Midbrain (tissue), 1 donor: ENCODE data around the gene ZNF77.
"Not testable (repeated sequence)": the region's sequence is repeated elsewhere in the genome, so short reads cannot be mapped to it uniquely, and the experiment has no call there.

Experiments used
- DNase-seq: peaks from one replicate; lab custom pipeline; 2025; lab: John Stamatoyannopoulos, UW

ZNF77 gene

GRCh38 chr19:2917275-2918184 is 27.2 kb downstream of the ZNF77 start:
- DNase-seq: no peak

- no peak for DNase-seq
Observed at GRCh38 chr19:2912306-2912705, 32.5 kb downstream of the ZNF77 start.

GRCh38 chr19:2906631-2907195 is 38.1 kb downstream of the ZNF77 start:
- no peak for DNase-seq

GRCh38 chr19:2905918-2906519 is 38.8 kb downstream of the ZNF77 start:
- no peak for DNase-seq

GRCh38 chr19:2903326-2903725 is 41.4 kb downstream of the ZNF77 start:
- DNase-seq: not testable (repeated sequence)

- DNase-seq: no peak
Observed at GRCh38 chr19:2902590-2903218, 42.1 kb downstream of the ZNF77 start.

- DNase-seq: peak; percentile 99
Observed at GRCh38 chr19:2900296-2901252, 44.2 kb downstream of the ZNF77 start, which contains the start of gene ZNF57. Gene ZNF57 (plus strand): TSS chr19:2900928. CDS start chr19:2901046, 118 bp downstream.

GRCh38 chr19:2896694-2897093 is 48.1 kb downstream of the ZNF77 start:
- DNase-seq: no peak

- DNase-seq: not testable (repeated sequence)
Observed at GRCh38 chr19:2890531-2890930, 54.2 kb downstream of the ZNF77 start.

- DNase-seq: no peak
Observed at GRCh38 chr19:2888731-2889224, 56.0 kb downstream of the ZNF77 start.

GRCh38 chr19:2887391-2887914 is 57.3 kb downstream of the ZNF77 start:
- peak; percentile 85 for DNase-seq

- no peak for DNase-seq
Observed at GRCh38 chr19:2885736-2886135, 59.0 kb downstream of the ZNF77 start.

GRCh38 chr19:2883686-2884439 is 60.9 kb downstream of the ZNF77 start:
- no peak for DNase-seq
